HEK293T (cell line): ENCODE measurements around the gene SACS.

Source experiments
- ARNT ChIP-seq: fragments of 450-650 bp; IDR thresholded peaks from 2 replicates; pipeline ENCODE4 v1.6.1; 2017; ENCODE audit warnings: mild to moderate bottlenecking
- BHLHE40 ChIP-seq: fragments of 450-650 bp; IDR thresholded peaks from 2 replicates; pipeline ENCODE4 v1.6.1; 2016; ENCODE audit warnings: mild to moderate bottlenecking, moderate library complexity, borderline replicate concordance
- FOXM1 ChIP-seq: fragments of 450-650 bp; IDR thresholded peaks from 2 replicates; pipeline ENCODE4 v1.6.1; 2017; ENCODE audit warnings: mild to moderate bottlenecking, borderline replicate concordance
- HDGF ChIP-seq: fragments of 450-650 bp; IDR thresholded peaks from 2 replicates; pipeline ENCODE4 v1.6.1; 2017; ENCODE audit warnings: antibody characterized with exemption, borderline replicate concordance
- L3MBTL2 ChIP-seq: fragments of 450-650 bp; conservative IDR thresholded peaks from 2 replicates; pipeline ENCODE4 v1.6.1; 2016; ENCODE audit warnings: mild to moderate bottlenecking
- LEF1 ChIP-seq: fragments of 450-650 bp; IDR thresholded peaks from 2 replicates; pipeline ENCODE4 v1.6.1; 2017; ENCODE audit warnings: mild to moderate bottlenecking, borderline replicate concordance
- SP1 ChIP-seq: fragments of 450-650 bp; IDR thresholded peaks from 2 replicates; pipeline ENCODE4 v1.6.1; 2017
- SUZ12 ChIP-seq: fragments of 450-650 bp; IDR thresholded peaks from 2 replicates; pipeline ENCODE4 v1.6.1; 2016; ENCODE audit warnings: mild to moderate bottlenecking

DNA sequence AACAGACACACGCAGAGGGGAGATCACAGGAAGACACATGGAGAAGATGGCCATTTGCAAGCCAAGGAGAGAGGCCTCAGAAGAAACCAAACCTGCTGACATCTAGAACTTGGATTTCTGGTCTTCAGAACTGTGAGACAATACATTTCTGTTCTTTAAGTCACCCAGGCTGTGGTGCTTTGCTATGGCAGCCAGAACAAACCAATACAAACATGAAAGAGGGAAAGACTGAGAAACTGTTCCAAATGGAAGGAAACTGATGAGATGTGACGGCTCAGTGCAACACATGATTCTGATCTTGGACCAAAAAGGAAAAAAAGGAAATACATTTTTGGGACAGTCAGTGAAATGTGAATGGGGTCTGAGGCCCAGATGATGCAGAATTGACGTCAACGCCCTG lies 30.2 kb upstream of the SACS start:
- TF ChIP-seq FOXM1 (no peak), LEF1 (no peak), L3MBTL2 (no peak), ARNT (no peak), BHLHE40 (no peak), HDGF (no peak), SUZ12 (no peak), SP1 (no peak)
